ENCODE results near the gene FSCB. TPM values are rescaled to one million over a fixed set of nuclear protein-coding genes. Genes with fewer than 3 reads are reported as not detected.
"Not testable (repeated sequence)": the region's sequence is repeated elsewhere in the genome, so short reads cannot be mapped to it uniquely, and the experiment has no call there.

FSCB gene, protein sequence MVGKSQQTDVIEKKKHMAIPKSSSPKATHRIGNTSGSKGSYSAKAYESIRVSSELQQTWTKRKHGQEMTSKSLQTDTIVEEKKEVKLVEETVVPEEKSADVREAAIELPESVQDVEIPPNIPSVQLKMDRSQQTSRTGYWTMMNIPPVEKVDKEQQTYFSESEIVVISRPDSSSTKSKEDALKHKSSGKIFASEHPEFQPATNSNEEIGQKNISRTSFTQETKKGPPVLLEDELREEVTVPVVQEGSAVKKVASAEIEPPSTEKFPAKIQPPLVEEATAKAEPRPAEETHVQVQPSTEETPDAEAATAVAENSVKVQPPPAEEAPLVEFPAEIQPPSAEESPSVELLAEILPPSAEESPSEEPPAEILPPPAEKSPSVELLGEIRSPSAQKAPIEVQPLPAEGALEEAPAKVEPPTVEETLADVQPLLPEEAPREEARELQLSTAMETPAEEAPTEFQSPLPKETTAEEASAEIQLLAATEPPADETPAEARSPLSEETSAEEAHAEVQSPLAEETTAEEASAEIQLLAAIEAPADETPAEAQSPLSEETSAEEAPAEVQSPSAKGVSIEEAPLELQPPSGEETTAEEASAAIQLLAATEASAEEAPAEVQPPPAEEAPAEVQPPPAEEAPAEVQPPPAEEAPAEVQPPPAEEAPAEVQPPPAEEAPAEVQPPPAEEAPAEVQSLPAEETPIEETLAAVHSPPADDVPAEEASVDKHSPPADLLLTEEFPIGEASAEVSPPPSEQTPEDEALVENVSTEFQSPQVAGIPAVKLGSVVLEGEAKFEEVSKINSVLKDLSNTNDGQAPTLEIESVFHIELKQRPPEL
- not detected for total RNA-seq

DNA sequence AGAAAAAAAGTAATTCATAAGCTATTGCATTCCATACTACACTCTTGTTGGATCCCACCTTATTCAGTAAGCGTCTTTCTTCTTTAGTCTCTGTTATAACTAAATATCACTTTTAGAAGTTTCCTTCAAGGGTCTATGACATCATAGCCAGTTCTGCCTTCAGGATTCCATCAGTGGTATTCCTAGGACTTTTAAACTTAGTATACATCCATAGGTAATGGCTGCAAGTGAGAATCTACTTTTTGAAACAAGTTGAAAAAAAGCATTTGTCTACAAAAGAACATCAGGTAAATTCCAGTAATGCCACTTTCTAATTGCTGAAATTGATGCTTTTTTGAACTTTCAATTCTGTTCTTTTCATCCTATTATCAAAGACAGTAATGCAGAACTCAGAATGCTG lies at the start of gene FSCB:
FSCB (minus strand) TSS at position 101 of the 400 bp plus-strand sequence. CDS start 296 bp downstream, outside the sequence.
- H3K27ac Mint-ChIP-seq = no peak within 1 kb of the TSS
- no peaks in the 10 kb centered on the region for H3K27me3 Mint-ChIP-seq
- ChIA-PET POLR2A (no interaction called here), CTCF (no interaction called here)
- DNase-seq = no peak
- no peak within 1 kb of the TSS for H3K4me3 Mint-ChIP-seq
- no peaks in the 10 kb centered on the region for H3K36me3 Mint-ChIP-seq (ENCODE audit: low read depth)
- peaks cover 3% of the 10 kb centered on the region for H3K9me3 Mint-ChIP-seq (ENCODE audit: low read depth)
- intact Hi-C loops (cut with DNase I, micrococcal nuclease) = no loop called here
- H3K4me1 Mint-ChIP-seq = no peaks in the 10 kb centered on the region
- ATAC-seq = no peak

- DNase-seq (no peak), ATAC-seq (no peak)
- Mint-ChIP-seq H3K9me3 (ENCODE audit: low read depth) (peaks cover 4% of the 10 kb centered on the region), H3K27me3 (no peaks in the 10 kb centered on the region), H3K36me3 (ENCODE audit: low read depth) (no peaks in the 10 kb centered on the region), H3K27ac (no peak overlapping the region), H3K4me1 (no peaks in the 10 kb centered on the region), H3K4me3 (no peak overlapping the region)
- CTCF ChIA-PET = interaction anchor here (0.6 kb wide), 1 partner anchor 1023 kb away, joined by 4 read pairs; no protein-coding TSS in a partner anchor
- intact Hi-C loops (cut with DNase I, micrococcal nuclease) = no loop called here
- POLR2A ChIA-PET = no interaction called here
Measured at GRCh38 chr14:44531658-44532057, 24.6 kb upstream of the FSCB start.

DNA sequence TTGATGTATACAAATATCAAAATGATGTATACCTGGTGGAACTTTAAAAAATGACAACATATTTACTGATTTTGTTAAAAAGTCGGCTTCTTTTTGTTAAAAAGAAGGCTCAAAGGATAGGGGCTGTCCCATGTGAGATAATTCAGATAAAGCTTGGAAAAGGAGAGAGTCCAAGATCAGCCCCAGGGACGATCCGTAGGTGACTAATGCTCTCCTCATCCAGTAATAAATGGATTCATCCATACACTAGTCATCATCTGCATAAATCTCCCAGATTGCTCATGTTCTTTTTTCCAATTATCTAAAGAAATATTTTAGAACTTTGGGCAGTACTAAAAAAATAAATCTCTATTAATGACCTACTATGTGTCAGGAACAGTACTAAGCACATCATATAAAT lies 23.4 kb upstream of the FSCB start:
- intact Hi-C loops (cut with DNase I, micrococcal nuclease) = no loop called here

GRCh38 chr14:44529026-44529425 lies 21.9 kb upstream of the FSCB start:
- no peaks in the 10 kb centered on the region for H3K36me3 Mint-ChIP-seq (ENCODE audit: low read depth)
- no peak for DNase-seq
- H3K27me3 Mint-ChIP-seq = no peaks in the 10 kb centered on the region
- ATAC-seq = no peak
- intact Hi-C loops (cut with DNase I, micrococcal nuclease) = no loop called here
- CTCF ChIA-PET = no interaction called here
- no peaks in the 10 kb centered on the region for H3K4me1 Mint-ChIP-seq
- POLR2A ChIA-PET = no interaction called here
- peaks cover 4% of the 10 kb centered on the region for H3K9me3 Mint-ChIP-seq (ENCODE audit: low read depth)
- H3K4me3 Mint-ChIP-seq = no peak overlapping the region
- no peak overlapping the region for H3K27ac Mint-ChIP-seq

More for the DNA sequence above, 23.4 kb upstream of the FSCB start:
- Mint-ChIP-seq H3K4me3 (no peak overlapping the region), H3K4me1 (no peaks in the 10 kb centered on the region), H3K36me3 (ENCODE audit: low read depth) (no peaks in the 10 kb centered on the region), H3K27me3 (no peaks in the 10 kb centered on the region), H3K9me3 (ENCODE audit: low read depth) (peaks cover 4% of the 10 kb centered on the region), H3K27ac (no peak overlapping the region)
- DNase-seq = no peak
- ChIA-PET POLR2A (no interaction called here), CTCF (interaction anchor here (0.7 to 1.0 kb wide), 2 partner anchors 13 to 16 kb away, joined by 3 read pairs; no protein-coding TSS in a partner anchor)
- ATAC-seq = no peak

- ChIA-PET POLR2A (no interaction called here), CTCF (no interaction called here)
- H3K27me3 Mint-ChIP-seq = no peaks in the 10 kb centered on the region
- H3K9me3 Mint-ChIP-seq (ENCODE audit: low read depth) = no peaks in the 10 kb centered on the region
- no peak for ATAC-seq
- H3K4me3 Mint-ChIP-seq = no peak overlapping the region
- no peaks in the 10 kb centered on the region for H3K36me3 Mint-ChIP-seq (ENCODE audit: low read depth)
- DNase-seq = no peak
- H3K27ac Mint-ChIP-seq = no peak overlapping the region
- intact Hi-C loops (cut with DNase I, micrococcal nuclease) = no loop called here
- no peaks in the 10 kb centered on the region for H3K4me1 Mint-ChIP-seq
Measured at GRCh38 chr14:44528180-44528579, 21.1 kb upstream of the FSCB start.

GRCh38 chr14:44525237-44525636 lies 18.2 kb upstream of the FSCB start:
- no peaks in the 10 kb centered on the region for H3K36me3 Mint-ChIP-seq (ENCODE audit: low read depth)
- H3K27ac Mint-ChIP-seq = no peak overlapping the region
- no peaks in the 10 kb centered on the region for H3K4me1 Mint-ChIP-seq
- DNase-seq (no peak), ATAC-seq (no peak)
- intact Hi-C loops (cut with DNase I, micrococcal nuclease) = no loop called here
- H3K4me3 Mint-ChIP-seq = no peak overlapping the region
- POLR2A ChIA-PET = no interaction called here
- no peaks in the 10 kb centered on the region for H3K27me3 Mint-ChIP-seq
- CTCF ChIA-PET = no interaction called here
- H3K9me3 Mint-ChIP-seq (ENCODE audit: low read depth) = peaks cover 3% of the 10 kb centered on the region

GRCh38 chr14:44515668-44516067 lies 8.6 kb upstream of the FSCB start:
- CTCF ChIA-PET; DNase-seq; H3K4me1 Mint-ChIP-seq; H3K27me3 Mint-ChIP-seq; intact Hi-C loops (cut with DNase I, micrococcal nuclease); H3K27ac Mint-ChIP-seq; H3K36me3 Mint-ChIP-seq (ENCODE audit: low read depth); POLR2A ChIA-PET; H3K4me3 Mint-ChIP-seq; ATAC-seq: not testable (repeated sequence)
- peaks cover 12% of the 10 kb centered on the region for H3K9me3 Mint-ChIP-seq (ENCODE audit: low read depth)

- intact Hi-C loops (cut with DNase I, micrococcal nuclease) = no loop called here
- no peak for DNase-seq
- CTCF ChIA-PET = no interaction called here
- POLR2A ChIA-PET = no interaction called here
- ATAC-seq = no peak
- peaks cover 3% of the 10 kb centered on the region for H3K9me3 Mint-ChIP-seq (ENCODE audit: low read depth)
- H3K4me1 Mint-ChIP-seq = no peaks in the 10 kb centered on the region
- no peak overlapping the region for H3K27ac Mint-ChIP-seq
- no peaks in the 10 kb centered on the region for H3K36me3 Mint-ChIP-seq (ENCODE audit: low read depth)
- no peaks in the 10 kb centered on the region for H3K27me3 Mint-ChIP-seq
- H3K4me3 Mint-ChIP-seq = no peak overlapping the region
Measured at GRCh38 chr14:44508834-44509233, 1.8 kb upstream of the FSCB start.

GRCh38 chr14:44505588-44505987 lies 1.5 kb downstream of the FSCB start:
- Mint-ChIP-seq H3K36me3 (ENCODE audit: low read depth) (no peaks in the 10 kb centered on the region), H3K27ac (no peak overlapping the region), H3K9me3 (ENCODE audit: low read depth) (no peaks in the 10 kb centered on the region), H3K4me3 (no peak overlapping the region), H3K27me3 (no peaks in the 10 kb centered on the region), H3K4me1 (no peaks in the 10 kb centered on the region)
- intact Hi-C loops (cut with DNase I, micrococcal nuclease) = no loop called here
- DNase-seq (no peak), ATAC-seq (no peak)
- POLR2A ChIA-PET = no interaction called here
- CTCF ChIA-PET = no interaction called here

DNA sequence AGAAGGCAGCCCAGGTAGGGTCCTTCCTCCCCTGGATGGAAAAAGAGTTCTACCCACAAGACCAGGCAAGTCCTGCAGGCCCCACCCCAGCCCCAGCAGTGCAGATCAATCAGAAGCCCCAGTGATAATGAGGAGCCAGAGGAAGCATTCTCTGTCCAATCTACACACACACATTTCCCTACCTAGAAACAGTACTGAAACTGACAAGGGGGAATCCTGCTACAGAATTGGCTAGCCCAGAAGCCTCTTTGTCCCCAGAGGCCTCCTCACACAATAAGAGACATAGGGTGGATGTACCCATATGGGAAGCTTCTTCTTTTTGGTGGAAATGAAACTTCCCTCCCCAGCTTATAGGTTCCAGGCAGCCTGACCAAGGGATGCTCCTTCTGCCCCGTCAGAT lies 9.9 kb downstream of the FSCB start:
- no peak for DNase-seq
- Mint-ChIP-seq H3K36me3 (ENCODE audit: low read depth) (no peaks in the 10 kb centered on the region), H3K27ac (no peak overlapping the region), H3K4me3 (no peak overlapping the region), H3K4me1 (no peaks in the 10 kb centered on the region), H3K27me3 (no peaks in the 10 kb centered on the region), H3K9me3 (ENCODE audit: low read depth) (no peaks in the 10 kb centered on the region)
- CTCF ChIA-PET = no interaction called here
- POLR2A ChIA-PET = no interaction called here
- ATAC-seq = no peak
- intact Hi-C loops (cut with DNase I, micrococcal nuclease) = no loop called here

DNA sequence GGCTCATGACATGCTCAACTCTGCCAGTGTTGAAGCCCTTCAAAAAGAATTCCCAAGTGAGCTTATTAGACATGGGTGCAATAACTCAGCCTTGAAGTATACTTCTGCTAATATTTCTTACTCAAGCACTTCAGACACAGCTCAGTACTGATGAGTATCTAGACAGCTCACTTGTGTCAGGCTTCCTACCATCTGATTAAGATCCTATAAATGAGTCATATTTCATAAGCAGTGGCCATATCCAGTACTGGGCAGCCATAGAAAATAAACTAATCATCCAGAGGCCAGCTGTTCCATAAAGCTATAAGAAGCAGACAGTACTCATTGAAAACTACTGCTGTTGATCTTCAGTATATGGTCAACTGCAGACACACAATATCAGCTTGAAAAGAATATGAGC lies 12.9 kb downstream of the FSCB start:
- H3K27me3 Mint-ChIP-seq = no peaks in the 10 kb centered on the region
- no peaks in the 10 kb centered on the region for H3K36me3 Mint-ChIP-seq (ENCODE audit: low read depth)
- H3K9me3 Mint-ChIP-seq (ENCODE audit: low read depth) = peaks cover 2% of the 10 kb centered on the region
- no peak for ATAC-seq
- POLR2A ChIA-PET = no interaction called here
- CTCF ChIA-PET = interaction anchor here (1.2 kb wide), 1 partner anchor 10 kb away, joined by 3 read pairs; no protein-coding TSS in a partner anchor
- no peak for DNase-seq
- no peaks in the 10 kb centered on the region for H3K4me1 Mint-ChIP-seq
- intact Hi-C loops (cut with DNase I, micrococcal nuclease) = no loop called here
- H3K27ac Mint-ChIP-seq = no peak overlapping the region
- no peak overlapping the region for H3K4me3 Mint-ChIP-seq

- H3K27ac Mint-ChIP-seq = no peak overlapping the region
- H3K27me3 Mint-ChIP-seq = no peaks in the 10 kb centered on the region
- POLR2A ChIA-PET = no interaction called here
- H3K9me3 Mint-ChIP-seq (ENCODE audit: low read depth) = peaks cover 13% of the 10 kb centered on the region
- no peak overlapping the region for H3K4me3 Mint-ChIP-seq
- ATAC-seq (no peak), DNase-seq (no peak)
- H3K4me1 Mint-ChIP-seq = no peaks in the 10 kb centered on the region
- CTCF ChIA-PET = no interaction called here
- intact Hi-C loops (cut with DNase I, micrococcal nuclease) = no loop called here
- no peaks in the 10 kb centered on the region for H3K36me3 Mint-ChIP-seq (ENCODE audit: low read depth)
Measured at GRCh38 chr14:44490966-44491365, 16.1 kb downstream of the FSCB start.

Data from activated CD4-positive, alpha-beta T cell treated with anti-CD3 and anti-CD28 coated beads for 36 hours (primary cell).